ENCODE data around the gene WNT10A. TPM values are rescaled to one million over a fixed set of nuclear protein-coding genes. Genes with fewer than 3 reads are reported as not detected.

Gene WNT10A
- polyA plus RNA-seq, 2 of the 4 experiments (the other 2 are of a cell fraction): not detected

DNA sequence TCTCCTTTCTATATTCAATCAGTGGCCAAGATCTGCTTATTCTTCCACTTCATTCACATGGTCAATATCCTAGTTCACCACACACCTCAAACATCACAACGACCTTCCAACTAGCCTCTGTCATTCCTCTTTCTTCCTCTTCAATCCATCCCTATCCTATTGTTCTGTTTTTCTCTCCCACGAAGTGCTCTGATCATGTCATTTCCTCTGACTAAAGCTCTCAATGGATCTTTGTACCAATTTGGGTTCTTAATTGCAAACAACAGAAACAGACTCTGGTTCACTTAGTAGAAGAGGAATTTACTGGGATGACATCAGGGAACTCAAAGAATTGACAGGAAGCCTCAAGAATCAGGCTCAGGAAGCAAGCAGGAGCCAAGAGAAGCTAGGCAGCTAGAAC is 23.5 kb downstream of the WNT10A start:
- TF ChIP-seq JUN (IDR thresholded peaks at IDR 0.05): no peak
- TF ChIP-seq HOXB13 (CRISPR knock-in tag; IDR thresholded peaks at IDR 0.05; ENCODE audit: low read depth): no peak
- no peak for TF ChIP-seq SMC3 (IDR thresholded peaks at IDR 0.05)
- Histone ChIP-seq H3K4me1 (0 out of 3 replicates have a peak, but pooled peaks cover 3% of the 10 kb centered on the region), H3K27ac (no peak overlapping the region), H3K9me3 (no peaks in the 10 kb centered on the region), H3K4me3 (no peak overlapping the region), H3K4me2 (no peak overlapping the region)
- DNase-seq (ENCODE audit: low read depth in 1 of 2, low spot score in 1 of 2): no peak
- WGBS (ENCODE audit: missing lambda C conversion rate): 5% methylated on average over 2 of the region's 2 CpGs
- CTCF ChIA-PET: interaction anchor here (11.5 to 21.9 kb wide), 2 partner anchors 9 to 25 kb away, joined by 128 to 665 read pairs; partner anchors contain the start of gene WNT10A
- ATAC-seq: no peak
- POLR2A ChIA-PET: no interaction called here
- no peak for FAIRE-seq

DNA sequence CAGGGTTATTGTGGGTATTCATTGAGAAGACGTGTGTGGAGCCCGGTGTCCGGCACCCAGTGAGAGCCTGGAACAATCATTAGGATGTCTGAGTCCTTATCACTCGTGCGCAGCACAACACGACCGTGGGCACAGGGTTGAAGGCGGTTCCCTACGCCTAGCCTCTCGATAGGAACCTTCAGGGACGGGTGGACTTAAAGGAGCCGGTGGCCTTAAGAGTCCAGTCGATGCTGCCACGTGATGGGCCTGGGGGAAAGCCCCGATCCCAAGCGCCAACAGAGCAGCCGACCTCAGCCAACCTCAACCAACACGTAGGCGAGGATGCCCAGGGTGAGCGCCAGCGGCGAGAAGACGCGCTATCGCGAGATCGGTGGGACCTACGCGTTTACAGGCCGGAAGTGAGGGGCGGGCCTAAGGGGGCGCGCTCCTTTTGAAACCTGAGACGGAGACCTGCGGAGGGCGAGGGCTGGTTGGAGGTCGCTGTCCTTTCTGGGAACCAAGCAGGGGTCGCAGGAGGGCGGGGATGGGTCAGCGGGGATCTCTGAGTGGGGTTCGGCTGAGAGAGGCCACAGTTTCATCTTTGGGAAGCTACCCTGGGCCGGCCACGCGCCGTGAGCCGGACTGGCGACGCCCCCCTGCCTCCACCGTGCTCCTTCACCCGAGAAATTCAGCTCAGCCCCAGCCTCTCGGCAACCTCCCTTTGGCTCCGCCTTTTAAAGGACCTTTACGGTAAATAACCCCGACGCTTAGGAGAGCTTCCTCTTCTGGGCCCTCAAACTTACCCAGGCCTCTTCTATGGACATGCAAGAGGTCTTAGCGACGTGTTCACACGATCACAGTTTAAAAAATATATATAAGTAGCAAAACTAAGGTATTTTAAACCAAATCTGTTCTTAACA is 28.3 kb downstream of the WNT10A start:
- ATAC-seq: peak; percentile 97 to 98
- H3K27ac ChIP-seq: peak overlapping the region; percentile 67 to 88
- ChIA-PET CTCF (interaction anchor here (0.7 to 11.5 kb wide), 4 partner anchors 13 to 39 kb away, joined by 3 to 128 read pairs (median 11); no protein-coding TSS in a partner anchor), POLR2A (interaction anchor here (0.6 to 1.1 kb wide), 3 partner anchors 50 to 199 kb away, joined by 3 read pairs; partner anchors contain the start of genes CDK5R2 and TTLL4)
- no peak for FAIRE-seq
- WGBS (ENCODE audit: missing lambda C conversion rate): 4% methylated on average over 48 of the region's 58 CpGs
- peak overlapping the region; percentile 51 for H3K4me3 ChIP-seq
- peak overlapping the region; percentile 87 for H3K4me2 ChIP-seq
- H3K4me1 ChIP-seq: 0 out of 3 replicates have a peak, but pooled peaks cover 3% of the 10 kb centered on the region
- peak; percentile 91 to 97 for DNase-seq (ENCODE audit: low read depth in 1 of 2, low spot score in 1 of 2)
- no peaks in the 10 kb centered on the region for H3K9me3 ChIP-seq
- TF ChIP-seq HOXB5 (CRISPR knock-in tag; IDR thresholded peaks at IDR 0.05): no peak
- no peak for TF ChIP-seq RAD21 (conservative IDR thresholded peaks at IDR 0.05 in 1 of 2, IDR thresholded peaks at IDR 0.05 in 1 of 2)
- TF ChIP-seq KDM5A (IDR thresholded peaks at IDR 0.05): peak; percentile 53; the same call in 1 of the 2 replicates
- TF ChIP-seq HDAC2 (IDR thresholded peaks at IDR 0.05): no peak
- no peak for TF ChIP-seq SREBF2 (IDR thresholded peaks at IDR 0.05)
- TF ChIP-seq, protein P1, sequence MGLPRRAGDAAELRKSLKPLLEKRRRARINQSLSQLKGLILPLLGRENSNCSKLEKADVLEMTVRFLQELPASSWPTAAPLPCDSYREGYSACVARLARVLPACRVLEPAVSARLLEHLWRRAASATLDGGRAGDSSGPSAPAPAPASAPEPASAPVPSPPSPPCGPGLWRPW (IDR thresholded peaks at IDR 0.05): no peak
- TF ChIP-seq, protein P2, sequence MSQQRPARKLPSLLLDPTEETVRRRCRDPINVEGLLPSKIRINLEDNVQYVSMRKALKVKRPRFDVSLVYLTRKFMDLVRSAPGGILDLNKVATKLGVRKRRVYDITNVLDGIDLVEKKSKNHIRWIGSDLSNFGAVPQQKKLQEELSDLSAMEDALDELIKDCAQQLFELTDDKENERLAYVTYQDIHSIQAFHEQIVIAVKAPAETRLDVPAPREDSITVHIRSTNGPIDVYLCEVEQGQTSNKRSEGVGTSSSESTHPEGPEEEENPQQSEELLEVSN (IDR thresholded peaks at IDR 0.05; ENCODE audit: borderline replicate concordance, low read depth): peak; percentile 91
- TF ChIP-seq HOXA7 (CRISPR knock-in tag; IDR thresholded peaks at IDR 0.05): no peak
- TF ChIP-seq CHD4 (IDR thresholded peaks at IDR 0.05; ENCODE audit: borderline replicate concordance): no peak
- TF ChIP-seq PHF8 (IDR thresholded peaks at IDR 0.05; ENCODE audit: borderline replicate concordance, low read depth): peak; percentile 53; the same call in 1 of the 2 replicates
- TF ChIP-seq, protein P3, sequence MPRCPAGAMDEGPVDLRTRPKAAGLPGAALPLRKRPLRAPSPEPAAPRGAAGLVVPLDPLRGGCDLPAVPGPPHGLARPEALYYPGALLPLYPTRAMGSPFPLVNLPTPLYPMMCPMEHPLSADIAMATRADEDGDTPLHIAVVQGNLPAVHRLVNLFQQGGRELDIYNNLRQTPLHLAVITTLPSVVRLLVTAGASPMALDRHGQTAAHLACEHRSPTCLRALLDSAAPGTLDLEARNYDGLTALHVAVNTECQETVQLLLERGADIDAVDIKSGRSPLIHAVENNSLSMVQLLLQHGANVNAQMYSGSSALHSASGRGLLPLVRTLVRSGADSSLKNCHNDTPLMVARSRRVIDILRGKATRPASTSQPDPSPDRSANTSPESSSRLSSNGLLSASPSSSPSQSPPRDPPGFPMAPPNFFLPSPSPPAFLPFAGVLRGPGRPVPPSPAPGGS (IDR thresholded peaks at IDR 0.05): peak; percentile 91
- TF ChIP-seq TP53 (CRISPR knock-in tag; IDR thresholded peaks at IDR 0.05): no peak
- TF ChIP-seq ZSCAN20 (CRISPR knock-in tag; IDR thresholded peaks at IDR 0.05): no peak
- TF ChIP-seq, protein P4, sequence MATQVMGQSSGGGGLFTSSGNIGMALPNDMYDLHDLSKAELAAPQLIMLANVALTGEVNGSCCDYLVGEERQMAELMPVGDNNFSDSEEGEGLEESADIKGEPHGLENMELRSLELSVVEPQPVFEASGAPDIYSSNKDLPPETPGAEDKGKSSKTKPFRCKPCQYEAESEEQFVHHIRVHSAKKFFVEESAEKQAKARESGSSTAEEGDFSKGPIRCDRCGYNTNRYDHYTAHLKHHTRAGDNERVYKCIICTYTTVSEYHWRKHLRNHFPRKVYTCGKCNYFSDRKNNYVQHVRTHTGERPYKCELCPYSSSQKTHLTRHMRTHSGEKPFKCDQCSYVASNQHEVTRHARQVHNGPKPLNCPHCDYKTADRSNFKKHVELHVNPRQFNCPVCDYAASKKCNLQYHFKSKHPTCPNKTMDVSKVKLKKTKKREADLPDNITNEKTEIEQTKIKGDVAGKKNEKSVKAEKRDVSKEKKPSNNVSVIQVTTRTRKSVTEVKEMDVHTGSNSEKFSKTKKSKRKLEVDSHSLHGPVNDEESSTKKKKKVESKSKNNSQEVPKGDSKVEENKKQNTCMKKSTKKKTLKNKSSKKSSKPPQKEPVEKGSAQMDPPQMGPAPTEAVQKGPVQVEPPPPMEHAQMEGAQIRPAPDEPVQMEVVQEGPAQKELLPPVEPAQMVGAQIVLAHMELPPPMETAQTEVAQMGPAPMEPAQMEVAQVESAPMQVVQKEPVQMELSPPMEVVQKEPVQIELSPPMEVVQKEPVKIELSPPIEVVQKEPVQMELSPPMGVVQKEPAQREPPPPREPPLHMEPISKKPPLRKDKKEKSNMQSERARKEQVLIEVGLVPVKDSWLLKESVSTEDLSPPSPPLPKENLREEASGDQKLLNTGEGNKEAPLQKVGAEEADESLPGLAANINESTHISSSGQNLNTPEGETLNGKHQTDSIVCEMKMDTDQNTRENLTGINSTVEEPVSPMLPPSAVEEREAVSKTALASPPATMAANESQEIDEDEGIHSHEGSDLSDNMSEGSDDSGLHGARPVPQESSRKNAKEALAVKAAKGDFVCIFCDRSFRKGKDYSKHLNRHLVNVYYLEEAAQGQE (IDR thresholded peaks at IDR 0.05): peak; percentile 100
- TF ChIP-seq HOXB13 (CRISPR knock-in tag; IDR thresholded peaks at IDR 0.05; ENCODE audit: low read depth): peak; percentile 41; the same call in 1 of the 2 replicates
- TF ChIP-seq EHMT2 (IDR thresholded peaks at IDR 0.05; ENCODE audit: low read depth): no peak
- peak; percentile 86 for TF ChIP-seq POLR2A (IDR thresholded peaks at IDR 0.05; ENCODE audit: low read length)
- no peak for TF ChIP-seq ZC3H11A (IDR thresholded peaks at IDR 0.05)
- no peak for TF ChIP-seq HEYL (CRISPR knock-in tag; IDR thresholded peaks at IDR 0.05)
- TF ChIP-seq GATA3 (IDR thresholded peaks at IDR 0.05; ENCODE audit: borderline replicate concordance): peak; percentile 76
- TF ChIP-seq, protein P5, sequence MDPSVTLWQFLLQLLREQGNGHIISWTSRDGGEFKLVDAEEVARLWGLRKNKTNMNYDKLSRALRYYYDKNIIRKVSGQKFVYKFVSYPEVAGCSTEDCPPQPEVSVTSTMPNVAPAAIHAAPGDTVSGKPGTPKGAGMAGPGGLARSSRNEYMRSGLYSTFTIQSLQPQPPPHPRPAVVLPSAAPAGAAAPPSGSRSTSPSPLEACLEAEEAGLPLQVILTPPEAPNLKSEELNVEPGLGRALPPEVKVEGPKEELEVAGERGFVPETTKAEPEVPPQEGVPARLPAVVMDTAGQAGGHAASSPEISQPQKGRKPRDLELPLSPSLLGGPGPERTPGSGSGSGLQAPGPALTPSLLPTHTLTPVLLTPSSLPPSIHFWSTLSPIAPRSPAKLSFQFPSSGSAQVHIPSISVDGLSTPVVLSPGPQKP (IDR thresholded peaks at IDR 0.05; ENCODE audit: low read depth, low read length): 0 out of 2 replicates have a peak, but pooled peaks have one; percentile 21
- TF ChIP-seq NFE2L2 (conservative IDR thresholded peaks at IDR 0.05; ENCODE audit: low read length): no peak
- TF ChIP-seq FOSB (CRISPR knock-in tag; IDR thresholded peaks at IDR 0.05): no peak
- no peak for TF ChIP-seq MAZ (IDR thresholded peaks at IDR 0.05; ENCODE audit: borderline replicate concordance, low read depth, low read length)
- TF ChIP-seq CHD2 (IDR thresholded peaks at IDR 0.05; ENCODE audit: low read length, partially characterized antibody): peak; percentile 99
- TF ChIP-seq NR3C1 (IDR thresholded peaks at IDR 0.05): no peak
- TF ChIP-seq, protein P6, sequence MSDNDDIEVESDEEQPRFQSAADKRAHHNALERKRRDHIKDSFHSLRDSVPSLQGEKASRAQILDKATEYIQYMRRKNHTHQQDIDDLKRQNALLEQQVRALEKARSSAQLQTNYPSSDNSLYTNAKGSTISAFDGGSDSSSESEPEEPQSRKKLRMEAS (IDR thresholded peaks at IDR 0.05): peak; percentile 93
